NCI-H446 treated with DMSO at 0.1 percent for 48 hours (cell line): ENCODE data around the gene NELFB.

Source experiments
- DNase-seq: peaks from one replicate; lab custom pipeline; 2025; lab: John Stamatoyannopoulos, UW

Gene NELFB

GRCh38 chr9:137268538-137269201 lies 13.5 kb downstream of the NELFB start:
- DNase-seq = no peak

- no peak for DNase-seq
These were observed 14.2 kb downstream of the NELFB start for GRCh38 chr9:137269231-137269772.

GRCh38 chr9:137270929-137271695 lies 16.0 kb downstream of the NELFB start:
- no peak for DNase-seq

GRCh38 chr9:137271696-137272076 lies 16.6 kb downstream of the NELFB start:
- no peak for DNase-seq

- DNase-seq = no peak
These were observed 17.3 kb downstream of the NELFB start for GRCh38 chr9:137272241-137273094.

GRCh38 chr9:137273095-137273490 lies 18.0 kb downstream of the NELFB start:
- no peak for DNase-seq

GRCh38 chr9:137273611-137274320 lies 18.6 kb downstream of the NELFB start:
- DNase-seq = no peak

GRCh38 chr9:137275203-137275587 lies 20.1 kb downstream of the NELFB start:
- no peak for DNase-seq

GRCh38 chr9:137275588-137276472 lies 20.7 kb downstream of the NELFB start:
- DNase-seq = no peak

GRCh38 chr9:137276473-137277328 lies 21.6 kb downstream of the NELFB start:
- no peak for DNase-seq

GRCh38 chr9:137277329-137278041 lies 22.4 kb downstream of the NELFB start, which contains the start of gene TOR4A:
TOR4A (plus strand) TSS chr9:137277726; CDS start chr9:137278690, 964 bp downstream.
- no peak for DNase-seq

- DNase-seq = no peak
These were observed 23.1 kb downstream of the NELFB start for GRCh38 chr9:137278061-137278701.

- no peak for DNase-seq
These were observed 23.9 kb downstream of the NELFB start for GRCh38 chr9:137278721-137279711.

- no peak for DNase-seq
These were observed 24.8 kb downstream of the NELFB start for GRCh38 chr9:137279741-137280473.

- DNase-seq = no peak
These were observed 25.6 kb downstream of the NELFB start for GRCh38 chr9:137280474-137281344.
